HuH-7.5 (cell line): ENCODE measurements around the gene GOLM1.

Experiments
- DNase-seq: peaks from one replicate; pipeline ENCODE4 v3.0.0; 2011; ENCODE audit warnings: low spot score

Gene GOLM1

DNA sequence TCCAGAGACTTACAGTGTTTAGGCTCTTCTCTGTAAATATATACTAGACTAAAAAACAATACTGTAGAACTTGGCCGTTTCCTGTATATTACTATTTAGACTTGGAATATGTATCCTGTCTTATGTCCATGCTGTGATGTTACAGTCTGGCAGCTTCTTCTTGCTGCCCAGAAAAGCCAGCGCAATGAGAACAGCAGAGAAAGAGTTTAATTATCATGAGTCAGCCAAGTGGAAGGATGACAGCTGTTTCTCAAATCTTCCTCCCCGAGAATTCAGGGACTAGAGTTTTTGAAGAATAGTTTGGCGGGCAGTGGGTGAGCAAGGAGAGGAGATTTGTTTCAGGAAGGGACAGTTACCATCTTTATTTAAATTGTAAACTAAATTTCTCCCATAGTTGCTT lies 120.9 kb downstream of the GOLM1 start:
- no peak for DNase-seq
